ENCODE results near the gene GBF1.

DNA sequence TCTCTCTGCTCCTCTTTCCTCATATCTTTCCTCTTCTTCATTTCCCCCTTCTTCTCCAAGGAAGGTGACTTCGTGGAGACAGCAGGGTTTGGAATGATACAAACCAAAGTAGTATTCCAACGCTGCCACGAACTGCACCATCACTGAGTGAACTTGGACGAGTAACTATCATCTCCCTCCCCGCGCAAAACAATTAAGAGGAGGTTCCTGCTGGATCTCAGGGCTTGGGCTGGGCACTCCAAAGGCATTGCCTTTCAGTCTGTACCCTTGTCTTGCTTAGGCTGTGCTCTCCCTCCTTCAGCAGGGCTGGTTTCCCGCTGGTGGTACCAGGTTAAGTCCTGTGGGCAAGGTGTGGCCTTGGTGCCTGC lies 3.2 kb upstream of the GBF1 start:
- TF ChIP-seq CTCF (IDR thresholded peaks at IDR 0.05; ENCODE audit: borderline replicate concordance, extremely low read depth, low read length, poor library complexity, severe bottlenecking) (no peak), EZH2 (IDR thresholded peaks at IDR 0.05; ENCODE audit: borderline replicate concordance, low read depth, low read length, severe bottlenecking) (no peak)
